Left cardiac atrium (tissue), 4 donors: ENCODE results near the gene SEC22C. TPM values are rescaled to one million over a fixed set of nuclear protein-coding genes. Genes with fewer than 3 reads are reported as not detected.

Experiments
- ATAC-seq, 2 donors: fragments of 200-7000 bp; cut with Tn5 transposase; one replicate each; pipeline ENCODE4 v1.9.1; 2020; ENCODE audit warnings: mild to moderate bottlenecking in 2 of 2, moderate library complexity in 2 of 2
- DNase-seq: peaks from one replicate; pipeline ENCODE4 v3.0.0-alpha.2; 2020
- intact Hi-C, 2 donors: fragments of 100-400 bp; cut with DNase I; formaldehyde crosslinking; loops; one replicate each; pipeline versions ENCODE4 v1.14.1 to v1.15.1; 2022 to 2023
- total RNA-seq, 2 donors: library from RNA; stranded (reverse); fragmentation: NEBNext Ultra II Directional; extraction: Animal tissue kit (Norgen Biotek cat#: 25700); gene quantifications; one replicate each; pipeline ENCODE4 v1.2.1, GENCODE V29; 2021
- donor health status: DM: no; HTN: yes; CAD: no.
- donor health status: DM: no; HTN: yes; CAD: no; lungs with severe emphysema.
- donor health status: DM: yes; HTN: yes; CAD: no.
- donor health status: Dilated cardiomyopathy.

Gene SEC22C
- total RNA-seq, 2 donors from 2014 or later, result 24.4 to 29.8 TPM

- DNase-seq (no peak), ATAC-seq (peak; percentile 4 to 14)
- intact Hi-C loops, result loop anchor here (5.0 to 10.0 kb wide), 2 partner anchors 298 to 311 kb away; no protein-coding TSS in a partner anchor
These were observed 36.4 kb downstream of the SEC22C start for GRCh38 chr3:42545284-42545900.

GRCh38 chr3:42544492-42545283, 37.1 kb downstream of the SEC22C start:
- peak; percentile 60 to 67 for ATAC-seq
- intact Hi-C loops, result loop anchor here (5.0 to 10.0 kb wide), 2 partner anchors 297 to 310 kb away; no protein-coding TSS in a partner anchor
- peak; percentile 75 for DNase-seq

- DNase-seq, result no peak
- peak in 1 of 2 donors; percentile 3 for ATAC-seq
- intact Hi-C loops, result loop anchor here in 1 of 2 donors (10.0 kb wide), 1 partner anchor 306 kb away; no protein-coding TSS in a partner anchor
These were observed 40.7 kb downstream of the SEC22C start for GRCh38 chr3:42541079-42541478.

- intact Hi-C loops, result loop anchor here (2.0 to 10.0 kb wide), 3 partner anchors 38 to 305 kb away; partner anchors contain the start of gene VIPR1 (in 1 of the 2)
- peak; percentile 49 for DNase-seq
- peak; percentile 23 to 26 for ATAC-seq
These were observed 41.7 kb downstream of the SEC22C start for GRCh38 chr3:42539871-42540714.

- intact Hi-C loops, result loop anchor here in 1 of 2 donors (5.0 kb wide), 1 partner anchor 35 kb away; the partner anchor contains the start of gene VIPR1
- ATAC-seq, result peak in 1 of 2 donors; percentile 65
- no peak for DNase-seq
These were observed 44.4 kb downstream of the SEC22C start for GRCh38 chr3:42537350-42537749.

GRCh38 chr3:42535981-42536784, 45.6 kb downstream of the SEC22C start:
- intact Hi-C loops, result loop anchor here in 1 of 2 donors (5.0 kb wide), 1 partner anchor 34 kb away; the partner anchor contains the start of gene VIPR1
- ATAC-seq, result no peak
- no peak for DNase-seq

- intact Hi-C loops, result no loop called here
- no peak for ATAC-seq
- DNase-seq, result peak; percentile 9
These were observed 48.4 kb downstream of the SEC22C start for GRCh38 chr3:42533161-42533897.

- ATAC-seq, result no peak
- no peak for DNase-seq
- intact Hi-C loops, result no loop called here
These were observed 49.5 kb downstream of the SEC22C start for GRCh38 chr3:42532229-42532628.

- ATAC-seq (no peak), DNase-seq (peak; percentile 12)
- intact Hi-C loops, result no loop called here
These were observed 50.3 kb downstream of the SEC22C start for GRCh38 chr3:42531470-42531869.

GRCh38 chr3:42530073-42530472, 51.7 kb downstream of the SEC22C start:
- ATAC-seq (no peak), DNase-seq (peak; percentile 1)
- intact Hi-C loops, result no loop called here

GRCh38 chr3:42529468-42529867, 52.3 kb downstream of the SEC22C start:
- peak; percentile 27 for DNase-seq
- intact Hi-C loops, result no loop called here
- peak in 1 of 2 donors; percentile 36 for ATAC-seq

- ATAC-seq (no peak), DNase-seq (no peak)
- intact Hi-C loops, result no loop called here
These were observed 54.3 kb downstream of the SEC22C start for GRCh38 chr3:42527368-42527917.

- ATAC-seq, result no peak
- DNase-seq, result no peak
These were observed 55.0 kb downstream of the SEC22C start for GRCh38 chr3:42526616-42527367.

GRCh38 chr3:42525736-42526345, 55.9 kb downstream of the SEC22C start:
- intact Hi-C loops, result no loop called here
- ATAC-seq (no peak), DNase-seq (no peak)

More at GRCh38 chr3:42526616-42527367, 55.0 kb downstream of the SEC22C start:
- intact Hi-C loops, result no loop called here

GRCh38 chr3:42525212-42525611, 56.6 kb downstream of the SEC22C start:
- intact Hi-C loops, result no loop called here
- ATAC-seq (no peak), DNase-seq (no peak)

- DNase-seq (no peak), ATAC-seq (no peak)
- intact Hi-C loops, result no loop called here
These were observed 57.0 kb downstream of the SEC22C start for GRCh38 chr3:42524751-42525150.
